ENCODE measurements around the gene CRY1. TPM values are rescaled to one million over a fixed set of nuclear protein-coding genes. Genes with fewer than 3 reads are reported as not detected.

Gene CRY1
- polyA plus RNA-seq, 1 donor from 2014 or later: 33.4 TPM

GRCh38 chr12:106954462-106955376, 138.6 kb downstream of the CRY1 start:
- no peaks in the 10 kb centered on the region for H3K27me3 ChIP-seq (ENCODE audit: insufficient read depth, low read depth, low read length)
- H3F3A ChIP-seq (ENCODE audit: insufficient read depth, low read length, poor library complexity, severe bottlenecking): no peaks in the 10 kb centered on the region
- peak overlapping the region; percentile 77 for H3K9ac ChIP-seq (ENCODE audit: low read length)
- peaks cover 25% of the 10 kb centered on the region for H3K79me2 ChIP-seq (replicated peaks; ENCODE audit: insufficient read depth, low read length)
- peak overlapping the region; percentile 22 for H2AFZ ChIP-seq (ENCODE audit: low read depth, low read length)
- peak overlapping the region; percentile 90 for H3K4me3 ChIP-seq (ENCODE audit: low read length)
- TF ChIP-seq TAF1 (IDR thresholded peaks at IDR 0.05; ENCODE audit: low read depth) (no peak), EP300 (conservative IDR thresholded peaks at IDR 0.05; ENCODE audit: poor library complexity, severe bottlenecking) (no peak), POLR2AphosphoS5 (IDR thresholded peaks at IDR 0.05) (no peak), RAD21 (conservative IDR thresholded peaks at IDR 0.05) (no peak), MXI1 (conservative IDR thresholded peaks at IDR 0.05; ENCODE audit: poor library complexity, severe bottlenecking) (no peak), SMC3 (conservative IDR thresholded peaks at IDR 0.05; ENCODE audit: poor library complexity) (no peak)
- TF ChIP-seq, protein P1, sequence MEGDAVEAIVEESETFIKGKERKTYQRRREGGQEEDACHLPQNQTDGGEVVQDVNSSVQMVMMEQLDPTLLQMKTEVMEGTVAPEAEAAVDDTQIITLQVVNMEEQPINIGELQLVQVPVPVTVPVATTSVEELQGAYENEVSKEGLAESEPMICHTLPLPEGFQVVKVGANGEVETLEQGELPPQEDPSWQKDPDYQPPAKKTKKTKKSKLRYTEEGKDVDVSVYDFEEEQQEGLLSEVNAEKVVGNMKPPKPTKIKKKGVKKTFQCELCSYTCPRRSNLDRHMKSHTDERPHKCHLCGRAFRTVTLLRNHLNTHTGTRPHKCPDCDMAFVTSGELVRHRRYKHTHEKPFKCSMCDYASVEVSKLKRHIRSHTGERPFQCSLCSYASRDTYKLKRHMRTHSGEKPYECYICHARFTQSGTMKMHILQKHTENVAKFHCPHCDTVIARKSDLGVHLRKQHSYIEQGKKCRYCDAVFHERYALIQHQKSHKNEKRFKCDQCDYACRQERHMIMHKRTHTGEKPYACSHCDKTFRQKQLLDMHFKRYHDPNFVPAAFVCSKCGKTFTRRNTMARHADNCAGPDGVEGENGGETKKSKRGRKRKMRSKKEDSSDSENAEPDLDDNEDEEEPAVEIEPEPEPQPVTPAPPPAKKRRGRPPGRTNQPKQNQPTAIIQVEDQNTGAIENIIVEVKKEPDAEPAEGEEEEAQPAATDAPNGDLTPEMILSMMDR (IDR thresholded peaks at IDR 0.05; ENCODE audit: poor library complexity, severe bottlenecking): no peak
- TF ChIP-seq, protein P2, sequence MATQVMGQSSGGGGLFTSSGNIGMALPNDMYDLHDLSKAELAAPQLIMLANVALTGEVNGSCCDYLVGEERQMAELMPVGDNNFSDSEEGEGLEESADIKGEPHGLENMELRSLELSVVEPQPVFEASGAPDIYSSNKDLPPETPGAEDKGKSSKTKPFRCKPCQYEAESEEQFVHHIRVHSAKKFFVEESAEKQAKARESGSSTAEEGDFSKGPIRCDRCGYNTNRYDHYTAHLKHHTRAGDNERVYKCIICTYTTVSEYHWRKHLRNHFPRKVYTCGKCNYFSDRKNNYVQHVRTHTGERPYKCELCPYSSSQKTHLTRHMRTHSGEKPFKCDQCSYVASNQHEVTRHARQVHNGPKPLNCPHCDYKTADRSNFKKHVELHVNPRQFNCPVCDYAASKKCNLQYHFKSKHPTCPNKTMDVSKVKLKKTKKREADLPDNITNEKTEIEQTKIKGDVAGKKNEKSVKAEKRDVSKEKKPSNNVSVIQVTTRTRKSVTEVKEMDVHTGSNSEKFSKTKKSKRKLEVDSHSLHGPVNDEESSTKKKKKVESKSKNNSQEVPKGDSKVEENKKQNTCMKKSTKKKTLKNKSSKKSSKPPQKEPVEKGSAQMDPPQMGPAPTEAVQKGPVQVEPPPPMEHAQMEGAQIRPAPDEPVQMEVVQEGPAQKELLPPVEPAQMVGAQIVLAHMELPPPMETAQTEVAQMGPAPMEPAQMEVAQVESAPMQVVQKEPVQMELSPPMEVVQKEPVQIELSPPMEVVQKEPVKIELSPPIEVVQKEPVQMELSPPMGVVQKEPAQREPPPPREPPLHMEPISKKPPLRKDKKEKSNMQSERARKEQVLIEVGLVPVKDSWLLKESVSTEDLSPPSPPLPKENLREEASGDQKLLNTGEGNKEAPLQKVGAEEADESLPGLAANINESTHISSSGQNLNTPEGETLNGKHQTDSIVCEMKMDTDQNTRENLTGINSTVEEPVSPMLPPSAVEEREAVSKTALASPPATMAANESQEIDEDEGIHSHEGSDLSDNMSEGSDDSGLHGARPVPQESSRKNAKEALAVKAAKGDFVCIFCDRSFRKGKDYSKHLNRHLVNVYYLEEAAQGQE (IDR thresholded peaks at IDR 0.05; ENCODE audit: borderline replicate concordance): no peak
- H3K36me3 ChIP-seq (ENCODE audit: insufficient read depth, low read length): no peaks in the 10 kb centered on the region
- H3K9me3 ChIP-seq (ENCODE audit: low read length): no peaks in the 10 kb centered on the region
- peak overlapping the region; percentile 69 for H3K27ac ChIP-seq (ENCODE audit: low read length)
- no peaks in the 10 kb centered on the region for H4K20me1 ChIP-seq (ENCODE audit: insufficient read depth)
- peak overlapping the region; percentile 3 for H3K4me2 ChIP-seq (ENCODE audit: low read length)
- no peaks in the 10 kb centered on the region for H3K9me2 ChIP-seq (ENCODE audit: insufficient read depth, low read length)

DNA sequence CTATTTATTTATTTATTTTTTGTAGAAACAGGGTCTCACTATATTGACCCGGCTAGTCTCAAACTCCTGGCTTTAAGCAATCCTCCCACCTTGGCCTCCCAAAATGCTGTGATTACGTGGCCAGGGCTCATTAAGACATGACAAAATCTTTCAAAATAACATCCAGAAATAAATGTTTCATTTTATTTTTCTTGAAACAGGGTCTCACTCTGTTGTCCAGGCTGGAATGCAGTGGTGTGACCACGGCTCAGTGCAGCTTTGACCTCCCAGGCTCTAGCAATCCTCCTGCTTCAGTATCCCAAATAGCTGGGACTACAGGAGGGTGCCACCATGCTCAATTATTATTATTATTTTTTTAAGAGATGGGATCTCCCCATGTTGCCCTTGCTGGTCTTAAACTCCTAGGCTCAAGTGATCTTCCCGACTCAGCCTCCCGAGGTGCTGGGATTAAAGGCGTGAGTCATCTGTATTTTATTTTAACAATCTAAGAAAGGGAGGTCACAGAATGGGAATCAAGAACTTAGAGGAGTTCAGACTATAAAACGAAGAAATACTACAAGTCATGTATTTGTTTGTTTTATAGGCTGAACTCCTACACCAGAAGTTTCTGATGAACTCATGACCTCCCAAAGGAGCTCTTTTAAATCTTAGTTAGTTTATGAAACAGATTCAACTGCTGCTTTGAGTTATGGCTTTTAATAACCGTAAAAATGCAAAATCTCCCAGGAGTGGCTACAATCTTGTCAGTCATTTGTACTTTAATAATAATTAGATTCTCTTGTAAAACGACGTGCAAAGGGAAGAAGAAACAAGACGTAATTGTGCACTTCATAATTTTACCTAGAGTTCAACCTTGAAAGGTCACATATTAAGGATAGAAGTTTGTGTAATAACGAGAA, 139.7 kb downstream of the CRY1 start:
- Histone ChIP-seq H3K4me3 (ENCODE audit: low read length) (no peak overlapping the region), H3K27me3 (ENCODE audit: insufficient read depth, low read depth, low read length) (no peaks in the 10 kb centered on the region), H3K9me2 (ENCODE audit: insufficient read depth, low read length) (no peaks in the 10 kb centered on the region), H3F3A (ENCODE audit: insufficient read depth, low read length, poor library complexity, severe bottlenecking) (no peaks in the 10 kb centered on the region), H3K4me2 (ENCODE audit: low read length) (no peak overlapping the region), H4K20me1 (ENCODE audit: insufficient read depth) (no peaks in the 10 kb centered on the region), H3K9ac (ENCODE audit: low read length) (no peak overlapping the region), H3K36me3 (ENCODE audit: insufficient read depth, low read length) (no peaks in the 10 kb centered on the region), H3K9me3 (ENCODE audit: low read length) (no peaks in the 10 kb centered on the region), H3K79me2 (replicated peaks; ENCODE audit: insufficient read depth, low read length) (peaks cover 15% of the 10 kb centered on the region), H3K27ac (ENCODE audit: low read length) (no peak overlapping the region), H2AFZ (ENCODE audit: low read depth, low read length) (no peak overlapping the region)
- TF ChIP-seq, protein P2 (IDR thresholded peaks at IDR 0.05; ENCODE audit: borderline replicate concordance): no peak
- no peak for TF ChIP-seq EZH2 (IDR thresholded peaks at IDR 0.05; ENCODE audit: borderline replicate concordance, insufficient read depth, low read length, poor library complexity, severe bottlenecking)

Data from neural cell (in vitro differentiated cells).